ENCODE results near the gene GNPNAT1.
"Not testable (repeated sequence)": the region's sequence is repeated elsewhere in the genome, so short reads cannot be mapped to it uniquely, and the experiment has no call there.

The GNPNAT1 gene

GRCh38 chr14:52789118-52789517 lies 2.3 kb downstream of the GNPNAT1 start:
- no peak for DNase-seq

- DNase-seq, result no peak
Measured at GRCh38 chr14:52786887-52787286, 4.5 kb downstream of the GNPNAT1 start.

GRCh38 chr14:52783206-52783605 lies 8.2 kb downstream of the GNPNAT1 start:
- peak; percentile 3 to 24 for DNase-seq

GRCh38 chr14:52781629-52782028 lies 9.8 kb downstream of the GNPNAT1 start:
- no peak for DNase-seq

- no peak for DNase-seq
Measured at GRCh38 chr14:52780893-52781292, 10.5 kb downstream of the GNPNAT1 start.

- no peak for DNase-seq
Measured at GRCh38 chr14:52778702-52779101, 12.7 kb downstream of the GNPNAT1 start.

GRCh38 chr14:52776816-52777215 lies 14.6 kb downstream of the GNPNAT1 start:
- DNase-seq, result no peak

GRCh38 chr14:52769887-52770286 lies 21.5 kb downstream of the GNPNAT1 start:
- no peak for DNase-seq

GRCh38 chr14:52767058-52767833 lies 24.2 kb downstream of the GNPNAT1 start:
- no peak for DNase-seq

GRCh38 chr14:52762923-52763322 lies 28.5 kb downstream of the GNPNAT1 start:
- not testable (repeated sequence) for DNase-seq

GRCh38 chr14:52759145-52759544 lies 32.3 kb downstream of the GNPNAT1 start:
- DNase-seq, result no peak

GRCh38 chr14:52755607-52756316 lies 35.6 kb downstream of the GNPNAT1 start:
- DNase-seq, result no peak

- DNase-seq, result no peak
Measured at GRCh38 chr14:52748647-52749292, 42.6 kb downstream of the GNPNAT1 start.

GRCh38 chr14:52741865-52742264 lies 49.5 kb downstream of the GNPNAT1 start:
- no peak for DNase-seq

GRCh38 chr14:52740751-52741150 lies 50.7 kb downstream of the GNPNAT1 start:
- no peak for DNase-seq

GRCh38 chr14:52738409-52738808 lies 53.0 kb downstream of the GNPNAT1 start:
- DNase-seq, result no peak

- DNase-seq, result no peak
Measured at GRCh38 chr14:52735921-52736489, 55.4 kb downstream of the GNPNAT1 start.

GRCh38 chr14:52733824-52734223 lies 57.6 kb downstream of the GNPNAT1 start:
- no peak for DNase-seq

GRCh38 chr14:52730709-52731111 lies 60.7 kb downstream of the GNPNAT1 start:
- DNase-seq, result peak; percentile 47 to 48

- DNase-seq, result peak; percentile 97 to 98
Measured at GRCh38 chr14:52729925-52730708, 61.3 kb downstream of the GNPNAT1 start, which contains the start of gene STYX. STYX (plus strand) TSS chr14:52730166; CDS start chr14:52730475, 309 bp downstream.

- no peak for DNase-seq
Measured at GRCh38 chr14:52729585-52729924, 61.9 kb downstream of the GNPNAT1 start.

GRCh38 chr14:52729035-52729434 lies 62.4 kb downstream of the GNPNAT1 start:
- not testable (repeated sequence) for DNase-seq

All from inflammatory macrophage (primary cell).